ENCODE results near the gene CPT1C. TPM values are rescaled to one million over a fixed set of nuclear protein-coding genes. Genes with fewer than 3 reads are reported as not detected.
A peak's percentile ranks its signal among the peaks of the same experiment; 100 is the strongest.

The CPT1C gene
- total and polyA plus RNA-seq, 11 donors = 1.00 to 6.0 (median 2.2) TPM

GRCh38 chr19:49696115-49696514, 5.2 kb downstream of the CPT1C start:
- no peaks in the 10 kb centered on the region for H3K9me3 ChIP-seq
- no peak overlapping the region for H3K4me3 ChIP-seq
- DNase-seq (peak in 1 of 5 donors; percentile 1), ATAC-seq (no peak)
- peaks cover 0 to 6% (median 0%) of the 10 kb centered on the region in 9 donors for H3K27me3 ChIP-seq
- H3K4me1 ChIP-seq = peaks cover 0 to 7% (median 3%) of the 10 kb centered on the region in 12 donors
- no peaks in the 10 kb centered on the region for H3K36me3 ChIP-seq
- intact Hi-C loops (cut with DNase I) = no loop called here
- H3K27ac ChIP-seq = no peak overlapping the region
- no peak for TF ChIP-seq POLR2A (IDR thresholded peaks at IDR 0.05)
- TF ChIP-seq, protein P1, sequence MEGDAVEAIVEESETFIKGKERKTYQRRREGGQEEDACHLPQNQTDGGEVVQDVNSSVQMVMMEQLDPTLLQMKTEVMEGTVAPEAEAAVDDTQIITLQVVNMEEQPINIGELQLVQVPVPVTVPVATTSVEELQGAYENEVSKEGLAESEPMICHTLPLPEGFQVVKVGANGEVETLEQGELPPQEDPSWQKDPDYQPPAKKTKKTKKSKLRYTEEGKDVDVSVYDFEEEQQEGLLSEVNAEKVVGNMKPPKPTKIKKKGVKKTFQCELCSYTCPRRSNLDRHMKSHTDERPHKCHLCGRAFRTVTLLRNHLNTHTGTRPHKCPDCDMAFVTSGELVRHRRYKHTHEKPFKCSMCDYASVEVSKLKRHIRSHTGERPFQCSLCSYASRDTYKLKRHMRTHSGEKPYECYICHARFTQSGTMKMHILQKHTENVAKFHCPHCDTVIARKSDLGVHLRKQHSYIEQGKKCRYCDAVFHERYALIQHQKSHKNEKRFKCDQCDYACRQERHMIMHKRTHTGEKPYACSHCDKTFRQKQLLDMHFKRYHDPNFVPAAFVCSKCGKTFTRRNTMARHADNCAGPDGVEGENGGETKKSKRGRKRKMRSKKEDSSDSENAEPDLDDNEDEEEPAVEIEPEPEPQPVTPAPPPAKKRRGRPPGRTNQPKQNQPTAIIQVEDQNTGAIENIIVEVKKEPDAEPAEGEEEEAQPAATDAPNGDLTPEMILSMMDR (IDR thresholded peaks at IDR 0.05) = no peak
- WGBS, 4 donors = 77 to 95% (median 87%) methylated on average over 6 of the region's 6 CpGs

DNA sequence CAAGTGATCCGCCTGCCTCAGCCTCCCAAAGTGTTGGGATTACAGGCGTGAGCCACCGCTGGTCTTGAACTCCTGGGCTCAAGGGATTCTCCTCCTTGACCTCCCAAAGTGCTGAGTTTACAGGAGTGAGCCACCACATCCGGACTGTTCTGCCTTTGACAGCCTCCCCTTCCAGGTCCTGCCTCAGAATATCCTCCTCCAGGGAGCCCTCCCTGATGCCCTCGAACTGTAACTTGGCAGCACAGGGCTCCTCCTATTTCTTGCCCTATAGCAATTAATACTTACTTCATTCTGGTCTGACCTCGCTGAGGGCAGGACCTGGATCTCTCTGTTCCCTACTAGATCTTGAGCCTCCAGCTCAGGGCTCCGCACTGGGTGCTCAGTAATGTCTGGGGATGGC, 5.9 kb downstream of the CPT1C start:
- Histone ChIP-seq H3K4me3 (no peak overlapping the region), H3K9me3 (no peaks in the 10 kb centered on the region), H3K36me3 (no peaks in the 10 kb centered on the region), H3K27me3 (peaks cover 0 to 4% (median 0%) of the 10 kb centered on the region in 9 donors), H3K4me1 (no peaks in the 10 kb centered on the region), H3K27ac (no peak overlapping the region)
- TF ChIP-seq, protein P1 (IDR thresholded peaks at IDR 0.05) = no peak
- no peak for TF ChIP-seq POLR2A (IDR thresholded peaks at IDR 0.05)
- 91 to 97% (median 96%) methylated on average over 7 of the region's 7 CpGs for WGBS, 4 donors
- peak in 1 of 5 donors; percentile 3 for DNase-seq
- no peak for ATAC-seq
- intact Hi-C loops (cut with DNase I) = no loop called here

DNA sequence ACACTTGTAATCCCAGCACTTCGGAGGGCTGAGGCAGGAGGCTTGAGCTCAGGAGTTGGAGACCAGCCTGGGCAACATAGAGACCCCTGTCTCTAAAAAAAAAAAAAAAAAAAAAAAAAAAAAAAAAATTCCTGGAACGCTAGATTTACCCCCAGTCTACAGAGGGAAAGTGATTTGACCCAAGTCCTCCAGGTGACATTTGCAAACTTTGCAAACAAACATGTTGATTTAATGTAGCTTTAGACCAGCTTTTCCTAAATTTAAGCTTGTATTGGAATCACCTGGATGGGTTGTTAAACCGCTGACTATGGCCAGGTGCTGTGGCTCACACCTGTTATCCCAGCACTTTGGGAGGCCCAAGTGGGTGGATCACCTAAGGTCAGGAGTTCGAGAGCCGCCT, 8.4 kb downstream of the CPT1C start:
- ATAC-seq (no peak), DNase-seq (no peak)
- TF ChIP-seq, protein P1 (IDR thresholded peaks at IDR 0.05) = no peak
- TF ChIP-seq POLR2A (IDR thresholded peaks at IDR 0.05) = no peak
- H3K36me3 ChIP-seq = no peaks in the 10 kb centered on the region
- WGBS, 4 donors = 92 to 98% (median 93%) methylated on average over 5 of the region's 5 CpGs
- intact Hi-C loops (cut with DNase I) = no loop called here
- no peak overlapping the region for H3K27ac ChIP-seq
- H3K4me1 ChIP-seq = no peaks in the 10 kb centered on the region
- no peak overlapping the region for H3K4me3 ChIP-seq
- H3K9me3 ChIP-seq = no peaks in the 10 kb centered on the region
- H3K27me3 ChIP-seq = peaks cover 0 to 4% (median 0%) of the 10 kb centered on the region in 9 donors

GRCh38 chr19:49700563-49700962, 9.6 kb downstream of the CPT1C start:
- Histone ChIP-seq H3K4me3 (no peak overlapping the region), H3K27me3 (peaks cover 0 to 4% (median 0%) of the 10 kb centered on the region in 9 donors), H3K9me3 (no peaks in the 10 kb centered on the region), H3K4me1 (no peaks in the 10 kb centered on the region), H3K36me3 (no peaks in the 10 kb centered on the region), H3K27ac (no peak overlapping the region)
- ATAC-seq (peak in 1 of 4 donors; percentile 11), DNase-seq (no peak)
- TF ChIP-seq, protein P1 (IDR thresholded peaks at IDR 0.05) = no peak
- TF ChIP-seq POLR2A (IDR thresholded peaks at IDR 0.05) = no peak
- intact Hi-C loops (cut with DNase I) = no loop called here
- 54 to 67% (median 59%) methylated on average over 4 to 11 of the region's 11 CpGs for WGBS, 4 donors
